CD14-positive monocyte (primary cell): ENCODE measurements around the gene KRTAP27-1. TPM values are rescaled to one million over a fixed set of nuclear protein-coding genes. Genes with fewer than 3 reads are reported as not detected.

ENCODE experiments used
- DNase-seq, 3 donors: peaks; one replicate each; pipeline ENCODE4 v3.0.0-alpha.2; 2011 to 2022
- H2AFZ ChIP-seq: 2 replicates; pipeline ENCODE4 v1.6.0; 2012; ENCODE audit warnings: mild to moderate bottlenecking, low read depth, low read length, inconsistent platforms; ENCODE audit not compliant: insufficient read depth, poor library complexity, severe bottlenecking
- H3K27ac ChIP-seq, 2 donors: 1 replicate in 1 of 2; 2 replicates in 1 of 2; pipeline ENCODE4 v1.5.1; 2012 to 2013; ENCODE audit warnings: low read length in 2 of 2, control low read depth in 1 of 2, inconsistent platforms in 1 of 2, low read depth in 1 of 2, mild to moderate bottlenecking in 1 of 2
- H3K27me3 ChIP-seq, 2 donors: one replicate each; pipeline versions ENCODE4 v1.6.0 to v1.6.1; 2011 to 2013; ENCODE audit warnings: low read length in 2 of 2; ENCODE audit not compliant: control insufficient read depth in 2 of 2, insufficient read depth in 2 of 2
- H3K36me3 ChIP-seq, 2 donors: replicated peaks in 1 of 2; 1 replicate in 1 of 2; 2 replicates in 1 of 2; pipeline versions ENCODE4 v1.5.1 to v1.6.1; 2012 to 2013; ENCODE audit warnings: low read length in 2 of 2, control low read depth in 1 of 2, inconsistent platforms in 1 of 2, mild to moderate bottlenecking in 1 of 2; ENCODE audit not compliant: insufficient read depth in 2 of 2, control insufficient read depth in 1 of 2
- H3K4me1 ChIP-seq, 2 donors: 1 replicate in 1 of 2; 2 replicates in 1 of 2; pipeline versions ENCODE4 v1.5.1 to v1.6.1; 2012 to 2013; ENCODE audit warnings: low read length in 2 of 2, control low read depth in 1 of 2, inconsistent platforms in 1 of 2, mild to moderate bottlenecking in 1 of 2, moderate library complexity in 1 of 2; ENCODE audit not compliant: insufficient read depth in 2 of 2, control insufficient read depth in 1 of 2
- H3K4me2 ChIP-seq: replicated peaks from 2 replicates; pipeline ENCODE3; 2012; ENCODE audit warnings: low read length, moderate library complexity, mild to moderate bottlenecking; ENCODE audit not compliant: poor library complexity, severe bottlenecking; ENCODE audit errors: extremely low read depth
- H3K4me3 ChIP-seq, 3 experiments: fragments of 200-600 bp in 1 of 3; sonication (generic) in 1 of 3; replicated peaks in 1 of 3; 1 replicate in 2 of 3; 2 replicates in 1 of 3; pipeline ENCODE4 v1.5.1; 2011 to 2013; ENCODE audit warnings: low read length in 3 of 3, mild to moderate bottlenecking in 3 of 3, control low read depth in 2 of 3, low read depth in 2 of 3, inconsistent platforms in 1 of 3, moderate library complexity in 1 of 3
- H3K79me2 ChIP-seq: 2 replicates; pipeline ENCODE4 v1.6.0; 2012; ENCODE audit warnings: mild to moderate bottlenecking, control low read depth, inconsistent platforms, low read length, moderate library complexity; ENCODE audit not compliant: insufficient read depth
- H3K9ac ChIP-seq: 2 replicates; pipeline ENCODE4 v1.6.0; 2017; ENCODE audit warnings: low read length, mild to moderate bottlenecking; ENCODE audit not compliant: insufficient read depth, poor library complexity, severe bottlenecking
- H3K9me3 ChIP-seq, 2 donors: replicated peaks in 1 of 2; 1 replicate in 1 of 2; 2 replicates in 1 of 2; pipeline versions ENCODE4 v1.5.1 to v1.6.1; 2012 to 2013; ENCODE audit warnings: low read length in 2 of 2, control low read depth in 1 of 2; ENCODE audit not compliant: control insufficient read depth in 1 of 2, insufficient read depth in 1 of 2
- H4K20me1 ChIP-seq: 2 replicates; pipeline ENCODE4 v1.6.0; 2012; ENCODE audit warnings: mild to moderate bottlenecking, low read length, control low read depth, moderate library complexity; ENCODE audit not compliant: insufficient read depth
- H3K27ac Mint-ChIP-seq, 7 donors: one replicate each; pipeline ENCODE4 v1.8.0; 2020; ENCODE audit warnings: mild to moderate bottlenecking in 7 of 7, mixed read lengths in 7 of 7, moderate library complexity in 6 of 7, inconsistent platforms in 2 of 7
- H3K27me3 Mint-ChIP-seq, 3 donors: one replicate each; pipeline ENCODE4 v1.8.0; 2021 to 2022; ENCODE audit warnings: low read depth in 3 of 3, mild to moderate bottlenecking in 3 of 3, mixed read lengths in 3 of 3, moderate library complexity in 3 of 3, inconsistent platforms in 1 of 3
- H3K36me3 Mint-ChIP-seq, 2 donors: one replicate each; pipeline ENCODE4 v1.8.0; 2020; ENCODE audit warnings: mixed read lengths in 2 of 2, inconsistent platforms in 1 of 2, mild to moderate bottlenecking in 1 of 2
- H3K4me1 Mint-ChIP-seq: one replicate; pipeline ENCODE4 v1.8.0; 2020; ENCODE audit warnings: mild to moderate bottlenecking, mixed read lengths
- H3K4me3 Mint-ChIP-seq, 2 donors: one replicate each; pipeline ENCODE4 v1.8.0; 2020; ENCODE audit warnings: mild to moderate bottlenecking in 2 of 2, mixed read lengths in 2 of 2, moderate library complexity in 1 of 2
- H3K9me3 Mint-ChIP-seq, 7 donors: one replicate each; pipeline ENCODE4 v1.8.0; 2020 to 2022; ENCODE audit warnings: mixed read lengths in 7 of 7, mild to moderate bottlenecking in 6 of 7, moderate library complexity in 6 of 7, inconsistent platforms in 2 of 7
- WGBS: methylation state at CpG from one replicate; pipeline ENCODE4 v1.1.5; 2013; ENCODE audit warnings: missing lambda C conversion rate; ENCODE audit not compliant: insufficient coverage; 5-methylcytosine and 5-hydroxymethylcytosine counted together
- intact Hi-C, 2 donors: fragments of 100-400 bp; cut with micrococcal nuclease; formaldehyde crosslinking; loops; one replicate each; pipeline versions ENCODE4 v1.15.0 to v1.15.1; 2023
- polyA plus RNA-seq, 3 donors: library from polyadenylated mRNA; depleted of rRNA in 1 of 3; unstranded in 2 of 3; stranded (reverse) in 1 of 3; fragments of 300-500 nt in 2 of 3; fragments of >200 nt in 1 of 3; fragmentation: Illumina TruSeq in 2 of 3; gene quantifications; 1 replicate in 2 of 3; 2 replicates in 1 of 3; pipeline ENCODE4 v1.2.3, GENCODE V29; 2012 to 2021
- TF ChIP-seq, protein P1 (sequence below): fragments of 200-600 bp; IDR thresholded peaks from one replicate; pipeline ENCODE4 v1.8.0; 2022; ENCODE audit warnings: antibody characterized with exemption, mild to moderate bottlenecking

Gene KRTAP27-1
- polyA plus RNA-seq, 3 donors: not detected

DNA sequence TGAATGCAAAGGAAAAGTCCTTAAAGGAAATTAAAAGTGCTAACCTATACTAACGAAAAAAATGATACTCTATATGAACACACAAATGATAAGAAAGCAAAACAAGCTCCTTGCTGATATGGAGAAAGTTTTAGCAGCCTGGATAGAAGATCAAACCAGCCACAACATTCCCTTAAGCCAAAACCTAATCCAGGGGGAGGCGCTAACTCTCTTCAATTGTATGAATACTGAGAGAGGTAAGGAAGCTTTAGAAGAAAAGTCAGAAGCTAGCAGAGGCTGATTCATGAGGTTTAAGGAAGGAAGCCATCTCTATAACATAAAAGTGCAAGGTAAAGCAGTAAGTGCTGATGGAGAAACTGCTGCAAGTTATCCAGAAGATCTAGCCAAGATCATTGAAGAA lies 7.5 kb upstream of the KRTAP27-1 start:
- Mint-ChIP-seq H3K27me3 (peaks cover 0 to 4% (median 1%) of the 10 kb centered on the region in 3 donors), H3K4me3 (no peak overlapping the region), H3K27ac (no peak overlapping the region), H3K4me1 (no peaks in the 10 kb centered on the region), H3K9me3 (peaks cover 2 to 14% (median 5%) of the 10 kb centered on the region in 7 donors), H3K36me3 (no peaks in the 10 kb centered on the region)
- H3K4me2 ChIP-seq: no peak overlapping the region
- H3K4me1 ChIP-seq: no peaks in the 10 kb centered on the region
- no CpG with 5 or more reads among the region's 2 CpGs for WGBS
- peaks cover 0 to 3% of the 10 kb centered on the region in 2 donors for H3K9me3 ChIP-seq
- no peak overlapping the region for H3K9ac ChIP-seq
- H3K79me2 ChIP-seq: no peaks in the 10 kb centered on the region
- no peak overlapping the region for H3K27ac ChIP-seq
- no peak overlapping the region for H3K4me3 ChIP-seq
- intact Hi-C loops: loop anchor here in 1 of 2 donors (10.0 kb wide), 1 partner anchor 740 kb away; no protein-coding TSS in a partner anchor
- DNase-seq: no peak
- H2AFZ ChIP-seq: no peak overlapping the region
- no peaks in the 10 kb centered on the region for H3K27me3 ChIP-seq
- H4K20me1 ChIP-seq: no peaks in the 10 kb centered on the region
- TF ChIP-seq, protein P1, sequence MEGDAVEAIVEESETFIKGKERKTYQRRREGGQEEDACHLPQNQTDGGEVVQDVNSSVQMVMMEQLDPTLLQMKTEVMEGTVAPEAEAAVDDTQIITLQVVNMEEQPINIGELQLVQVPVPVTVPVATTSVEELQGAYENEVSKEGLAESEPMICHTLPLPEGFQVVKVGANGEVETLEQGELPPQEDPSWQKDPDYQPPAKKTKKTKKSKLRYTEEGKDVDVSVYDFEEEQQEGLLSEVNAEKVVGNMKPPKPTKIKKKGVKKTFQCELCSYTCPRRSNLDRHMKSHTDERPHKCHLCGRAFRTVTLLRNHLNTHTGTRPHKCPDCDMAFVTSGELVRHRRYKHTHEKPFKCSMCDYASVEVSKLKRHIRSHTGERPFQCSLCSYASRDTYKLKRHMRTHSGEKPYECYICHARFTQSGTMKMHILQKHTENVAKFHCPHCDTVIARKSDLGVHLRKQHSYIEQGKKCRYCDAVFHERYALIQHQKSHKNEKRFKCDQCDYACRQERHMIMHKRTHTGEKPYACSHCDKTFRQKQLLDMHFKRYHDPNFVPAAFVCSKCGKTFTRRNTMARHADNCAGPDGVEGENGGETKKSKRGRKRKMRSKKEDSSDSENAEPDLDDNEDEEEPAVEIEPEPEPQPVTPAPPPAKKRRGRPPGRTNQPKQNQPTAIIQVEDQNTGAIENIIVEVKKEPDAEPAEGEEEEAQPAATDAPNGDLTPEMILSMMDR: no peak
- H3K36me3 ChIP-seq: no peaks in the 10 kb centered on the region

DNA sequence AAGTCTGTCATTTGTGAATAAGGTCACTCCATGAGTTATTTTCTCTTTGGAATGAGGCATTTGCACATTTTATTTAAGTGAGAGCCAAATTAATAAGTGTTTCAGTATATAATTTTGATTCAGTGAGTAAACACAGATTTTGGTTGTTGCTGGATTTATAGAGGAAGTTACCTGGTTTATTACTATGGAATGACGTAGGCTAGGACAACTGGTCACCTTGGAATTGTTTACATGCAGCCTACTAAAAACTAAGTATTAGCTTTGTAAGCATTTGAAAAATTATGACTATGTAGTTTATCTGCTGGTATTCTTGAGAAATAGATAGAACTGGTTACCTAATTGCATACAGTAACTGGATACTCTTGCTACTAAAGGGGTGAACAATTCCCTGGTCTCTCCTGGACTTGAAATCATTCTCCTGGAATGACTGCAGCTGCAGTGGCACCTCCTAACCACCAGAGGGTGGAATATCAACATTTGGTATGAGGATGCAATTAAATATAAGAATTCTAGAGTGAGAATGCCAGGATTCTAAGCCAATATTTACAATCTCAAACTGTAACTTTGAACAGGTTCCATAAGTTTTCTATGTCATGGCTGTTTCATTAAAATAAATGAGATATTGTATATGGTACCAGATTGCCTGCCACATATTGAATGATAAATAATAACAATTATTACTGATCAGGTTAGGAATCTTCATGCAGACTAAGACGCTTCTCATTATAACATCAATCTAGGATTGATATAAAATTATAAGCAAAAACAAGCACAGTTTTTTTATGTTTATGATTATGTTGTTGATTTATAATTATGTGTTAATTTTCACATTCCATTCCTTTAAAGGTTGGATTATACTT lies 3.5 kb upstream of the KRTAP27-1 start:
- H3K79me2 ChIP-seq: no peaks in the 10 kb centered on the region
- Mint-ChIP-seq H3K4me1 (no peaks in the 10 kb centered on the region), H3K9me3 (peaks cover 0 to 7% (median 1%) of the 10 kb centered on the region in 7 donors), H3K27ac (no peak overlapping the region), H3K4me3 (no peak overlapping the region), H3K36me3 (no peaks in the 10 kb centered on the region), H3K27me3 (peaks cover 0 to 4% (median 0%) of the 10 kb centered on the region in 3 donors)
- H3K27me3 ChIP-seq: no peaks in the 10 kb centered on the region
- TF ChIP-seq, protein P1: peak; percentile 77
- WGBS: no CpG with 5 or more reads among the region's 2 CpGs
- no peaks in the 10 kb centered on the region for H3K36me3 ChIP-seq
- no peaks in the 10 kb centered on the region for H4K20me1 ChIP-seq
- peak in 1 of 3 donors; percentile 2 for DNase-seq
- H3K27ac ChIP-seq: no peak overlapping the region
- no peak overlapping the region for H3K9ac ChIP-seq
- intact Hi-C loops: loop anchor here (5.0 to 10.0 kb wide), 2 partner anchors 744 to 746 kb away; no protein-coding TSS in a partner anchor
- no peaks in the 10 kb centered on the region for H3K4me1 ChIP-seq
- H3K4me3 ChIP-seq: no peak overlapping the region
- H2AFZ ChIP-seq: no peak overlapping the region
- H3K9me3 ChIP-seq: peaks cover 0 to 3% of the 10 kb centered on the region in 2 donors
- no peak overlapping the region for H3K4me2 ChIP-seq
